ENCODE results near the gene TSPAN17.

- no peak for TF ChIP-seq EZH2 (IDR thresholded peaks at IDR 0.05)
- TF ChIP-seq SP1 (IDR thresholded peaks at IDR 0.05; ENCODE audit: low read depth) = no peak
- TF ChIP-seq, protein P1, sequence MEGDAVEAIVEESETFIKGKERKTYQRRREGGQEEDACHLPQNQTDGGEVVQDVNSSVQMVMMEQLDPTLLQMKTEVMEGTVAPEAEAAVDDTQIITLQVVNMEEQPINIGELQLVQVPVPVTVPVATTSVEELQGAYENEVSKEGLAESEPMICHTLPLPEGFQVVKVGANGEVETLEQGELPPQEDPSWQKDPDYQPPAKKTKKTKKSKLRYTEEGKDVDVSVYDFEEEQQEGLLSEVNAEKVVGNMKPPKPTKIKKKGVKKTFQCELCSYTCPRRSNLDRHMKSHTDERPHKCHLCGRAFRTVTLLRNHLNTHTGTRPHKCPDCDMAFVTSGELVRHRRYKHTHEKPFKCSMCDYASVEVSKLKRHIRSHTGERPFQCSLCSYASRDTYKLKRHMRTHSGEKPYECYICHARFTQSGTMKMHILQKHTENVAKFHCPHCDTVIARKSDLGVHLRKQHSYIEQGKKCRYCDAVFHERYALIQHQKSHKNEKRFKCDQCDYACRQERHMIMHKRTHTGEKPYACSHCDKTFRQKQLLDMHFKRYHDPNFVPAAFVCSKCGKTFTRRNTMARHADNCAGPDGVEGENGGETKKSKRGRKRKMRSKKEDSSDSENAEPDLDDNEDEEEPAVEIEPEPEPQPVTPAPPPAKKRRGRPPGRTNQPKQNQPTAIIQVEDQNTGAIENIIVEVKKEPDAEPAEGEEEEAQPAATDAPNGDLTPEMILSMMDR (IDR thresholded peaks at IDR 0.05 in 2 of 3, conservative IDR thresholded peaks at IDR 0.05 in 1 of 3; ENCODE audit: borderline replicate concordance in 1 of 3, insufficient read depth in 1 of 3, low read depth in 2 of 3, low read length in 2 of 3) = no peak
- no peak for TF ChIP-seq FOSL1 (IDR thresholded peaks at IDR 0.05; ENCODE audit: low read depth)
- no peak for TF ChIP-seq TCF7L2 (IDR thresholded peaks at IDR 0.05; ENCODE audit: borderline replicate concordance, extremely low read depth, insufficient read depth, insufficient read length)
- TF ChIP-seq SRF (IDR thresholded peaks at IDR 0.05; ENCODE audit: low read depth) = no peak
- no peak for TF ChIP-seq RAD21 (IDR thresholded peaks at IDR 0.05; ENCODE audit: low read depth)
Observed at GRCh38 chr5:176685010-176685409, 37.7 kb downstream of the TSPAN17 start.

Measured in HCT116 (cell line).